Mesenchymal stem cell (in vitro differentiated cells and primary cell): ENCODE measurements around the gene CDC42BPB.

Source experiments
- DNase-seq: peaks from one replicate; pipeline ENCODE4 v3.0.0-alpha.2; 2013
- H2AFZ ChIP-seq: one replicate; pipeline ENCODE4 v1.6.1; 2013; ENCODE audit warnings: low read depth, mild to moderate bottlenecking, control low read depth, inconsistent platforms, low read length, moderate library complexity
- H2AK5ac ChIP-seq: 2 replicates; pipeline ENCODE4 v1.6.1; 2013; ENCODE audit warnings: low read length, moderate library complexity, mild to moderate bottlenecking, inconsistent platforms; ENCODE audit not compliant: severe bottlenecking
- H2BK120ac ChIP-seq: one replicate; pipeline ENCODE4 v1.6.1; 2013; ENCODE audit warnings: low read depth, mild to moderate bottlenecking, inconsistent platforms, low read length, moderate library complexity
- H2BK12ac ChIP-seq, 2 experiments: one replicate each; pipeline ENCODE4 v1.6.1; 2013; ENCODE audit warnings: inconsistent platforms in 2 of 2, low read length in 2 of 2, mild to moderate bottlenecking in 2 of 2, moderate library complexity in 2 of 2, control low read depth in 1 of 2
- H2BK15ac ChIP-seq: one replicate; pipeline ENCODE4 v1.6.1; 2013; ENCODE audit warnings: mild to moderate bottlenecking, low read depth, inconsistent platforms; ENCODE audit not compliant: poor library complexity, severe bottlenecking
- H2BK5ac ChIP-seq: 2 replicates; pipeline ENCODE4 v1.6.1; 2013; ENCODE audit warnings: low read depth, mild to moderate bottlenecking, low read length, control low read depth, inconsistent platforms; ENCODE audit not compliant: poor library complexity, severe bottlenecking
- H3K14ac ChIP-seq, 2 experiments: one replicate each; pipeline ENCODE4 v1.6.1; 2013; ENCODE audit warnings: inconsistent platforms in 2 of 2, low read length in 2 of 2, control low read depth in 1 of 2, mild to moderate bottlenecking in 1 of 2, moderate library complexity in 1 of 2
- H3K18ac ChIP-seq, 2 experiments: one replicate each; pipeline ENCODE4 v1.6.1; 2013; ENCODE audit warnings: inconsistent platforms in 2 of 2, low read length in 2 of 2, control low read depth in 1 of 2, low read depth in 1 of 2, mild to moderate bottlenecking in 1 of 2
- H3K23ac ChIP-seq, 2 experiments: one replicate each; pipeline ENCODE4 v1.6.1; 2013; ENCODE audit warnings: inconsistent platforms in 2 of 2, low read length in 2 of 2, mild to moderate bottlenecking in 2 of 2, moderate library complexity in 2 of 2, control low read depth in 1 of 2
- H3K27ac ChIP-seq: 2 replicates; pipeline ENCODE4 v1.5.1; 2013; ENCODE audit warnings: mild to moderate bottlenecking, moderate library complexity, low read length, control low read depth, inconsistent platforms; ENCODE audit not compliant: poor library complexity, severe bottlenecking
- H3K27me3 ChIP-seq, 2 experiments: 2 replicates each; pipeline versions ENCODE4 v1.6.1 to v1.7.0; 2013; ENCODE audit warnings: low read length in 2 of 2, mild to moderate bottlenecking in 2 of 2, moderate library complexity in 2 of 2, control low read depth in 1 of 2, inconsistent platforms in 1 of 2; ENCODE audit not compliant: control insufficient read depth in 1 of 2, insufficient read depth in 1 of 2
- H3K36me3 ChIP-seq, 2 experiments: 2 replicates each; pipeline versions ENCODE4 v1.6.1 to v1.7.0; 2013; ENCODE audit warnings: low read length in 2 of 2, control low read depth in 1 of 2, inconsistent platforms in 1 of 2, low read depth in 1 of 2, mild to moderate bottlenecking in 1 of 2; ENCODE audit not compliant: insufficient read depth in 2 of 2, control insufficient read depth in 1 of 2
- H3K4ac ChIP-seq, 2 experiments: one replicate each; pipeline ENCODE4 v1.6.1; 2013; ENCODE audit warnings: inconsistent platforms in 2 of 2, low read length in 2 of 2, mild to moderate bottlenecking in 2 of 2, moderate library complexity in 2 of 2, control low read depth in 1 of 2, low read depth in 1 of 2
- H3K4me1 ChIP-seq: 2 replicates; pipeline ENCODE4 v1.6.1; 2013; ENCODE audit warnings: low read depth, low read length, control low read depth; ENCODE audit not compliant: control insufficient read depth, insufficient read depth
- H3K4me2 ChIP-seq: 2 replicates; pipeline ENCODE4 v1.6.1; 2013; ENCODE audit warnings: low read length, mild to moderate bottlenecking, inconsistent platforms; ENCODE audit not compliant: poor library complexity, severe bottlenecking
- H3K4me3 ChIP-seq, 2 experiments: 2 replicates each; pipeline versions ENCODE4 v1.5.1 to v1.7.0; 2013; ENCODE audit warnings: low read length in 2 of 2, mild to moderate bottlenecking in 2 of 2, control low read depth in 1 of 2, low read depth in 1 of 2; ENCODE audit not compliant: insufficient read depth in 1 of 2
- H3K79me1 ChIP-seq: replicated peaks from 2 replicates; pipeline ENCODE4 v1.6.1; 2013; ENCODE audit warnings: mild to moderate bottlenecking, control low read depth, low read length, inconsistent platforms; ENCODE audit not compliant: poor library complexity, severe bottlenecking
- H3K9ac ChIP-seq: 2 replicates; pipeline ENCODE4 v1.7.0; 2013; ENCODE audit warnings: mild to moderate bottlenecking, low read length, moderate library complexity
- H3K9me3 ChIP-seq: 2 replicates; pipeline ENCODE4 v1.7.0; 2013; ENCODE audit warnings: mild to moderate bottlenecking, low read length; ENCODE audit not compliant: control insufficient read depth
- H4K8ac ChIP-seq: one replicate; pipeline ENCODE4 v1.6.1; 2013; ENCODE audit warnings: inconsistent platforms, mild to moderate bottlenecking, low read length, moderate library complexity
- H4K91ac ChIP-seq: one replicate; pipeline ENCODE4 v1.6.1; 2013; ENCODE audit warnings: mild to moderate bottlenecking, low read length, inconsistent platforms
- WGBS: methylation state at CpG from one replicate; pipeline ENCODE4 v1.1.7; 2013; ENCODE audit warnings: mixed read lengths; 5-methylcytosine and 5-hydroxymethylcytosine counted together

CDC42BPB gene

DNA sequence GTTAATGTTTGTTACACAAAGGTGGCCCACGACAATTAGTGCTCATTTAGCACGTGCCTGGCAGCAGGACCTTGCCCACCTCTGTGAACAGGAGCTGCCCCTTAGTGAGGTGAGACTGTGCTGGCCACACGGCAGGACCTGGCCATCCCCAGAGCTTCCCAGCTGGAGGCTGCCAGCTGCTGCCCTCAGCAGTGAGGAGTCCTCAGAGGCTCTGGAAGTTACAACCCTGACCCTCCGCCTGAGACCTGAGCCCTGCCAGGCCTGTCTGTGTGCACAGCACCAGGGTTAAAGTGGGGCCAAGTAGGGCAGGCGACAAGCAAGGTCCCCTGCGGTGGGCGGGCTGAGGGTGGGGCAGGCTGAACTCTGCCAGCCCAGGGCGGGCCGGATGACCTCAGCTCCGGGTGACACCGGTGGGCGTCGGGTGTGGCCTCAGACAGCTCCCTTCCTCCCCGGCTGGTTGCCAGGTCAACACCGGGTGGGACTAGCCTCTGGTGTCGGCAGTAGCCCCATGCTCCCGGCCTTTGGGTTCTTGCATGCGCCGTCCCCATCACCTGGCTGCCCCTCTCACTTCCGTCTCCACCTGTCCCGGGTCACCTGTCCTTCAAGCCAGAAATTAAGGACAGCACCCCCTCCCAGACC is 17.5 kb upstream of the CDC42BPB start:
- H3K4me1 ChIP-seq = peaks cover 46% of the 10 kb centered on the region
- H2BK15ac ChIP-seq = no peak overlapping the region
- peak overlapping the region in 1 of 2 experiments; percentile 74 for H3K18ac ChIP-seq
- no peak overlapping the region for H4K91ac ChIP-seq
- H3K4ac ChIP-seq = no peak overlapping the region
- peak overlapping the region; percentile 84 for H2AK5ac ChIP-seq
- no peak overlapping the region for H2BK12ac ChIP-seq
- peak overlapping the region; percentile 58 for H2BK5ac ChIP-seq
- H2BK120ac ChIP-seq = no peak overlapping the region
- H3K9ac ChIP-seq = peak overlapping the region; percentile 77
- H3K79me1 ChIP-seq = no peaks in the 10 kb centered on the region
- H3K27ac ChIP-seq = peak overlapping the region; percentile 98
- H3K4me3 ChIP-seq = peak overlapping the region in 1 of 2 experiments; percentile 73
- no peaks in the 10 kb centered on the region for H3K9me3 ChIP-seq
- 25% methylated on average over 21 of the region's 21 CpGs for WGBS
- no peak for DNase-seq
- H3K4me2 ChIP-seq = peak overlapping the region; percentile 62
- H3K23ac ChIP-seq = peak overlapping the region in 1 of 2 experiments; percentile 46
- no peak overlapping the region for H4K8ac ChIP-seq
- H2AFZ ChIP-seq = no peak overlapping the region
- H3K27me3 ChIP-seq = peaks cover 0 to 7% of the 10 kb centered on the region in 2 experiments
- no peak overlapping the region for H3K14ac ChIP-seq
- H3K36me3 ChIP-seq = no peaks in the 10 kb centered on the region

GRCh38 chr14:103073876-103074728 is 16.8 kb upstream of the CDC42BPB start:
- no peak overlapping the region for H2AFZ ChIP-seq
- peak overlapping the region; percentile 77 for H3K9ac ChIP-seq
- H2BK120ac ChIP-seq = no peak overlapping the region
- H3K4me2 ChIP-seq = peak overlapping the region; percentile 23
- no peak overlapping the region for H2BK15ac ChIP-seq
- H4K8ac ChIP-seq = no peak overlapping the region
- no peaks in the 10 kb centered on the region for H3K36me3 ChIP-seq
- H2BK12ac ChIP-seq = no peak overlapping the region
- peak overlapping the region in 1 of 2 experiments; percentile 27 for H3K4me3 ChIP-seq
- peaks cover 0 to 5% of the 10 kb centered on the region in 2 experiments for H3K27me3 ChIP-seq
- no peak overlapping the region for H3K4ac ChIP-seq
- H3K14ac ChIP-seq = no peak overlapping the region
- DNase-seq = no peak
- H4K91ac ChIP-seq = no peak overlapping the region
- peaks cover 46% of the 10 kb centered on the region for H3K4me1 ChIP-seq
- H3K23ac ChIP-seq = no peak overlapping the region
- no peak overlapping the region for H3K18ac ChIP-seq
- WGBS = 77% methylated on average over 20 of the region's 21 CpGs
- peak overlapping the region; percentile 98 for H3K27ac ChIP-seq
- H2AK5ac ChIP-seq = peak overlapping the region; percentile 84
- H2BK5ac ChIP-seq = peak overlapping the region; percentile 91
- no peaks in the 10 kb centered on the region for H3K9me3 ChIP-seq
- H3K79me1 ChIP-seq = no peaks in the 10 kb centered on the region

DNA sequence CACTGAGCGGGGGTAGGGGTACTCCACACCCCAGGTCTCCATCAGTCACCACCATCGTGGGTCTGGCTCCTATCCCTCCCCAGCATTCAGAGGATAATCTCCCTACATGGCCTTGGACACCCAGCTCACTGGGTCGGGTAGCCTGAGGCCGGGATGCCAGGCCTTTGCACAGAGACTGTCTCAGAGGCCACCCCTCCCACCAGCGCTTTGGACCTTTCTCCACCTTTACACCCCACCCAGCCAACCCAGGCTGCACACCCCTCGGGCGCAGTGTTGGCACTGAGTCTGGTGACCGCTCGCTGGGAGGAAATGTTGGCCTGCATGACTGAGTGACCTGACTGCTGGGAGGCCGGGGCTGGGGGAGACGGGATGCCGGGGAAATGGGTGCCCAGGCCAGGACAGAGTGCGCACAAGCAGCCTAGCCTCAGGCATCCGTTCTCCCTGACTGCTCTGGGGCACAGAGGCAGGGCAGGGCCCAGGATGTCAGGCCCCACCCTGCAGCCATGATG is 16.1 kb upstream of the CDC42BPB start:
- Histone ChIP-seq H3K14ac (no peak overlapping the region), H2BK5ac (peak overlapping the region; percentile 91), H3K9me3 (no peaks in the 10 kb centered on the region), H3K4me1 (peaks cover 46% of the 10 kb centered on the region), H3K4me2 (peak overlapping the region; percentile 40), H2AK5ac (peak overlapping the region; percentile 6), H3K4ac (no peak overlapping the region), H2AFZ (no peak overlapping the region), H3K23ac (no peak overlapping the region), H3K27me3 (no peaks in the 10 kb centered on the region), H3K27ac (peak overlapping the region; percentile 98), H4K8ac (no peak overlapping the region), H3K79me1 (no peaks in the 10 kb centered on the region), H2BK120ac (no peak overlapping the region), H2BK15ac (no peak overlapping the region), H4K91ac (no peak overlapping the region), H2BK12ac (no peak overlapping the region), H3K18ac (no peak overlapping the region), H3K9ac (no peak overlapping the region), H3K4me3 (no peak overlapping the region), H3K36me3 (no peaks in the 10 kb centered on the region)
- 93% methylated on average over 14 of the region's 14 CpGs for whole genome bisulfite sequencing
- DNase-seq = no peak
